ENCODE results near the gene MFAP5. TPM values are rescaled to one million over a fixed set of nuclear protein-coding genes. Genes with fewer than 3 reads are reported as not detected.

MFAP5 gene
- total and polyA plus RNA-seq, 10 of the 15 experiments (the other 5 are each of a cell fraction or from before 2014, with no cell fraction given): 0.06 to 0.14 (median 0.12) TPM; not detected in 7

DNA sequence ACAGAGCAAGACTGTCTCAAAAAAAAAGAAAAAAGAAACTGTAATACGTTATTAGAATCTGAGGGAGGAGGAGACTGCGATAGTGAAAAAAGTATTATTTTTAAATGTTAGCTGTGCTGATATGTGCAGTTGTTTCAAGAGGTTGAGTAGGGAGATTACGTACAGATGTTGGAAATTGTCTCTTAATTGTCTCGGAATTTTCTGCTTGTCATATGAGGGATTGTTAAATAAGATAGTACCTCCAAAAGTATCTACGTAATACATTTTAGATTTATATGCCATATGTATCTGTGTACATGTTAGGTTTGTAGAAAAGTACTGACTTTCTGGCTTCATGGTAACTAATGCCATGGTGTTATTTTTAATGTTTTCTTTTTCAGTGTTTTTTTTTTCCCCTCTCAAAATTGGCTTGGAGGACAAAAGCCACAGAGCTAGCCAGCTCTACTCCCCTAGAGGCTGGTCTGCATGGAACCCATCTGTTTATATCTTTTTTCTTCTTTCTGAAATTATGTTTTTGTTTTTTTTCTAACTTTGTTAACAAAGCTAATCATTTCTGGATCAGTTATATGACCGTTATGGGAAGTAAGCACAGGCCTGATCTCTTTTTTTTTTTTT is 38.5 kb upstream of the MFAP5 start:
- no peak overlapping the region for H3K4me3 ChIP-seq
- ChIA-PET RAD21 (ENCODE audit: unreplicated experiment) (no interaction called here), SMC1A (ENCODE audit: uncharacterized antibody, unreplicated experiment) (interaction anchor here (0.6 to 1.2 kb wide), 4 partner anchors 16 to 482 kb away, joined by 3 to 6 read pairs (median 4); no protein-coding TSS in a partner anchor), CTCF (interaction anchor here (0.6 to 0.8 kb wide), 2 partner anchors 40 to 159 kb away, joined by 4 to 6 read pairs; no protein-coding TSS in a partner anchor), POLR2A (no interaction called here)
- H3K79me2 ChIP-seq (ENCODE audit: control insufficient read depth, insufficient read depth, low read length): no peaks in the 10 kb centered on the region
- H3K4me2 ChIP-seq (ENCODE audit: control insufficient read depth, insufficient read depth): no peak overlapping the region
- no peak for FAIRE-seq
- H3K9ac ChIP-seq (ENCODE audit: control insufficient read depth, insufficient read depth, low read length): no peak overlapping the region
- TF ChIP-seq TCF12 (IDR thresholded peaks at IDR 0.05; ENCODE audit: low read depth, low read length): no peak
- TF ChIP-seq, protein P1, sequence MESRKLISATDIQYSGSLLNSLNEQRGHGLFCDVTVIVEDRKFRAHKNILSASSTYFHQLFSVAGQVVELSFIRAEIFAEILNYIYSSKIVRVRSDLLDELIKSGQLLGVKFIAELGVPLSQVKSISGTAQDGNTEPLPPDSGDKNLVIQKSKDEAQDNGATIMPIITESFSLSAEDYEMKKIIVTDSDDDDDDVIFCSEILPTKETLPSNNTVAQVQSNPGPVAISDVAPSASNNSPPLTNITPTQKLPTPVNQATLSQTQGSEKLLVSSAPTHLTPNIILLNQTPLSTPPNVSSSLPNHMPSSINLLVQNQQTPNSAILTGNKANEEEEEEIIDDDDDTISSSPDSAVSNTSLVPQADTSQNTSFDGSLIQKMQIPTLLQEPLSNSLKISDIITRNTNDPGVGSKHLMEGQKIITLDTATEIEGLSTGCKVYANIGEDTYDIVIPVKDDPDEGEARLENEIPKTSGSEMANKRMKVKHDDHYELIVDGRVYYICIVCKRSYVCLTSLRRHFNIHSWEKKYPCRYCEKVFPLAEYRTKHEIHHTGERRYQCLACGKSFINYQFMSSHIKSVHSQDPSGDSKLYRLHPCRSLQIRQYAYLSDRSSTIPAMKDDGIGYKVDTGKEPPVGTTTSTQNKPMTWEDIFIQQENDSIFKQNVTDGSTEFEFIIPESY (IDR thresholded peaks at IDR 0.05): no peak
- no peak for TF ChIP-seq NR2F1 (conservative IDR thresholded peaks at IDR 0.05)
- no peak for TF ChIP-seq SUPT20H (IDR thresholded peaks at IDR 0.05; ENCODE audit: borderline replicate concordance, control insufficient read depth, low read depth, low read length)
- TF ChIP-seq, protein P2, sequence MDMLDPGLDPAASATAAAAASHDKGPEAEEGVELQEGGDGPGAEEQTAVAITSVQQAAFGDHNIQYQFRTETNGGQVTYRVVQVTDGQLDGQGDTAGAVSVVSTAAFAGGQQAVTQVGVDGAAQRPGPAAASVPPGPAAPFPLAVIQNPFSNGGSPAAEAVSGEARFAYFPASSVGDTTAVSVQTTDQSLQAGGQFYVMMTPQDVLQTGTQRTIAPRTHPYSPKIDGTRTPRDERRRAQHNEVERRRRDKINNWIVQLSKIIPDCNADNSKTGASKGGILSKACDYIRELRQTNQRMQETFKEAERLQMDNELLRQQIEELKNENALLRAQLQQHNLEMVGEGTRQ (IDR thresholded peaks at IDR 0.05; ENCODE audit: borderline replicate concordance, low read depth, low read length): no peak
- no peak for TF ChIP-seq NR2C1 (IDR thresholded peaks at IDR 0.05)
- TF ChIP-seq MEF2A (IDR thresholded peaks at IDR 0.05; ENCODE audit: insufficient read depth, low read depth, low read length): no peak
- in situ Hi-C loops (cut with MboI): no loop called here
- no peaks in the 10 kb centered on the region for H3K4me1 ChIP-seq (ENCODE audit: control insufficient read depth, insufficient read depth, low read length)
- H4K20me1 ChIP-seq (ENCODE audit: control insufficient read depth, insufficient read depth): no peaks in the 10 kb centered on the region
- DNase-seq (ENCODE audit: low read depth, low spot score): no peak
- 83% methylated on average over 6 of the region's 6 CpGs for WGBS (ENCODE audit: insufficient coverage, insufficient replicate concordance, low lambda C conversion rate, missing lambda C conversion rate)
- H2AFZ ChIP-seq (ENCODE audit: control insufficient read depth, low read depth, low read length): no peak overlapping the region
- intact Hi-C loops (cut with micrococcal nuclease; ENCODE audit: unreplicated experiment): no loop called here
- no peaks in the 10 kb centered on the region for H3K9me3 ChIP-seq (replicated peaks; ENCODE audit: control insufficient read depth, insufficient read depth, low read length)
- H3K27ac ChIP-seq (ENCODE audit: control insufficient read depth, insufficient read depth): no peak overlapping the region
- ATAC-seq: no peak
- peaks cover 1 to 12% of the 10 kb centered on the region in 2 experiments; a peak in 2 of 4 replicates for H3K27me3 ChIP-seq (replicated peaks in 1 of 2; ENCODE audit: control insufficient read depth in 2 of 2, insufficient read depth in 2 of 2, low read length in 1 of 2)
- BruUV-seq (replicated peaks): no TSS peak
- no peaks in the 10 kb centered on the region for H3K36me3 ChIP-seq (ENCODE audit: control insufficient read depth in 2 of 2, insufficient read depth in 2 of 2, low read length in 1 of 2)
